ENCODE measurements around the gene PSD2.

PSD2 gene

DNA sequence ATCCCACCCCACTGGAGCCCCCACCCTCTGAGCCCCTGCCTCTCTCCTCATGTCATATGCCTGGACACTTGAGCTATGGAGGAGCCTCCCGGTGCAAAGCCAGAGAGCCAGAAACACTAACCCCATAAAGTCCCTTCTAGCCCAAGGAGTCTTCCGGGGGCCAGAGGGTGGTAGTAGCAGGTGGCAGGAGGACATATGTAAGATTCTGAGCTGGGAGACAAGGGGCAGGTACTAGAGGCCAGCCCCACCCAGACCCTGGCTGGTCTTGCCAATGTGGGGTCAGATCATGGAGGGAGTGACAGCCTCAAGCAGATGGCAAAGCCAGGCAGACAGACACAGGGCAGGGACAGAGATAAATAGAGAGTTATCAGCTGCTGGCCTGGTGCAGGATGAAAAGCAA is 63.4 kb downstream of the PSD2 start:
- DNase-seq: no peak

DNA sequence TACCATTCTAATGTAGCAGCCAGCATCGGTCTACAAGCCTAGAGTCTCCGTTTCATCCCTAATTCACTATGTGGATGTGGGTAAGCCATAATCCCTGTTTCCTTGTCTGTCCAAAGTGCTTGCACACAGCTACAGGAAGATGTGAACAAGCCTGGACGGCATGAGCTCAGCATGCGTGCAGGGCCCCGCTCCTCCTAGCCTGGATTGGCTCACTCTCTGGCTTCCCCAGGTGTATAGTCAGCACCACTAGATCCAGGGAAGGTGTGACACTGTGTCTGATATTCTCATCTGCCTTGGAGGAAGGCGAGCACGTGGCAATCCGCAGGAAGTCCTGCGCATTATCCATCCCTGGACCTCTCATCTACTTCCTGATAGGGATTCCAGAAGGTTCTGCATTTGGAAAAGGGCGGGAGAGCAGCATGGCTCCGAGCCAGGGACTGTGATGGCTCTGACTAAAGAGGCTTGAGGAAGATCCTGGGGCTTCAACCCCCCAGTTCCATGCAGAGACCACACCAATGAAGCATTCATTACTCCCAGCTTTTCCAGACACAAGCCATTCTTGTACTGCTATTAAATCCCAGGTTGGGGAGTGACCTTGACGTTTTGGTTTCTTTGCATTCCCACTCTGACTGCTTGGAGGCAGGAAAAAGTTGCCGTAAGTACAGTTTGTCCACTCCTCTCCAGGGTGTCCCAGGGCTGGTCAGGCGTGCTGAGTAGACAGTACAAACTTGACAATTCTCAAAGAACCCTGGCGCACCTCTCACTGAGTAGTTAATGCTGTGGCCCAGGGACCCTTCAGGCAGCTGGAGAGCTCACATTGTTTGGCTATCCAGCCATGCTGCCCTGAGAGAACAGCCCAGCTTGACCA is 65.6 kb downstream of the PSD2 start:
- no peak for DNase-seq

DNA sequence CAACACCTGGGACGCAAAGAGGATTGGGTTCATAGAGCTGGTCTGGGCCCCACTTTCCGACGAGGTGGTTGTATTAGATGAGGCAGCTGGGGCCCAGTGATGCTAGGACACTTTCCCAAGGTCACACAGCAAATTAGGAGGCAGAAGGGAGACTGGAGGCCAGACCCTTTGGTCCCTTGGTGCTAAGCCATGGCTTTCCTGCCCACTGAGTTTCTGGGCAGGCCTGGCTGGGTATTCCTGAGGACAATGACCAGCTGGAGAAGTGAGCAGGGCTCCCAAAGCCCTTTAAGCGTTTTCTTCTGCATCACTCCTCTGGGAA is 66.2 kb downstream of the PSD2 start:
- DNase-seq: no peak

DNA sequence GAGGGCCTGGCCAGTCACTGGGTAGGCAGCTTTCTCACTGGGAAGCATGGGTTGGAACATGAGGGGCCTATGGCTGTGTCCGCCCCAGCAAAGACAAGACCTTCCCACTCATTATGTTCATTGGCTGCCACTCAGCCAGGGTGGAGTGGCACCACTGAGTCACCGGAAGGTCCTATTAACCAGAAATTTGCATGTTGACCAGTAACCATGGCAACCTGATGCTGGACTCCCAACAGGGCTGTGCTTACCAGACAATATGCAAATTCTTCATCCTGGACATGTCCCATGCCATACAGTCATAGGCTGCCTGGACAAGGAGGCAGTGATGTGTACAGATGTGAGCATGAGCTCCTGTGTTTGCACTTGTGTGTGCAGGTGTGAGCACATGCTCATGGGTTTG is 66.7 kb downstream of the PSD2 start:
- no peak for DNase-seq

DNA sequence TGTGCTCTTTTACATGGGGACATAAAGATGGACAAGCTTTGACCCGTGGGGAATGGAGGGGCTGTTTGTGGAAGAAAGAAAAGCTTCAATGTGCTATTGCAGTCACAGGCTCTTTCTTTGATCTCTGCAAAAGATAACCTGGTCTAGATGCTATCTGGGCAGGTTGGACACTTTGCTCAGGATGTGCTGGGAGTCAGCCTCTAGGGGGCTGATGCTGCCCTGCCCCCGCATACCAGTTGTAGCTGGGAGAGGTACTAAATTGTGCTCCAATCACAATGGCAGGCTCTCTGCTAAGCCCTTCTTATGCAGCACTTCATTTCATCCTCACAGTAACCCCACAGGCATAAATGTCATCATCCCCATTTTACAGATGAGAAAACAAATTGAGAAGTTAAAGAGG is 67.2 kb downstream of the PSD2 start:
- DNase-seq: no peak

DNA sequence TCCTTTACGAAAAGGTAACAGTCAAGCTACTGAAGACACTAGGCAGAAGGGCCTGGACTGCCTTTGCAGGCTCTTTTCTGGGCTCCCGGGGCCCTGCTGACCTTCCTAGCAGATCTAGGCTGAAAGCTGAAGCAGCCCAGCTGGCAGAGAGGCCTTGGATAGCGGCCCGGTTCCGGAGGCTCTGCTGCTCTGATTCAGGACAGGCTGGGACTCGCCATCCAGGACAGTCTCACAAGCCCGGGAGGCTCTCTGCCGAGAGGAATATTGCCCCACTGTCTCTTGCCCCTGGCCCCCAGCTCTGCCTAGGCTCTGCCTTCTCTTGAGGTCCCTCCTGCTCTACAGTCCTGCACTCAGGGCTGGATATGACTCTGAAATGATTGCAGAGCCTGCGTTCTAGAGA is 67.8 kb downstream of the PSD2 start:
- DNase-seq: no peak

DNA sequence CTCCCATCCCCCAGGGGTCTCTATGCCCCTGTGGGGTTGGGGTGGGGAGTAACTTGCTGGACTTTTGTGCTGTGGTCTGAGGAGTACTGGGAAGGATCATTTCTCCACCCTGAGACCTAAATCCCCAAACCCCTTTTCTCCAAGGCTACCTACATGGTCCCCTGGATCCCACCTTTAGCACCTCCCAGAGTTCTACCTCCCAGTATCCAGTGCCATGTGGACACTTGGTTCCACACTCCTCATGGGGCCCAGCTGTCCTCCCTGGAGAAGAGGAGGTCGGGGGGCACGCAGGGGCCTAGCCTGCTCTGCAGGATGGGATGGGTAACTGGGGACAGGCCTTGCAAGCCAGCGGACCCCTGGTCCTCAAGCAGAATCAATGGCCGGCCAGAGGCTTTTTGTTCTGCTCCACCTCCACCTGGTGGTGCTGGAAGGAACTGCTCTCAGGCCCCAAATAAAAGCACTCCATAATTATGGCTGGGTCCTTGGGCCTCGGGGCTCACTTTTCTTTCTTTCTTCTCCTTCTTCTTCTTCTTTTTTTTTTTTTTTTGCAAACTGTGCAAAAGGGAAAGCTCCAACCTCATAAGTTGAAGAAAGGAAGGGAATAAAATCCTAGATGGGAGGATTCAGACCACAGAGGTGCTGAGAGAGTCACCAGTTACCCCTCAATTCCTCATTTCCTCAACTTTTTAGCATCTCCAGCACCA is 68.4 kb downstream of the PSD2 start:
- DNase-seq: peak; percentile 43 to 60

DNA sequence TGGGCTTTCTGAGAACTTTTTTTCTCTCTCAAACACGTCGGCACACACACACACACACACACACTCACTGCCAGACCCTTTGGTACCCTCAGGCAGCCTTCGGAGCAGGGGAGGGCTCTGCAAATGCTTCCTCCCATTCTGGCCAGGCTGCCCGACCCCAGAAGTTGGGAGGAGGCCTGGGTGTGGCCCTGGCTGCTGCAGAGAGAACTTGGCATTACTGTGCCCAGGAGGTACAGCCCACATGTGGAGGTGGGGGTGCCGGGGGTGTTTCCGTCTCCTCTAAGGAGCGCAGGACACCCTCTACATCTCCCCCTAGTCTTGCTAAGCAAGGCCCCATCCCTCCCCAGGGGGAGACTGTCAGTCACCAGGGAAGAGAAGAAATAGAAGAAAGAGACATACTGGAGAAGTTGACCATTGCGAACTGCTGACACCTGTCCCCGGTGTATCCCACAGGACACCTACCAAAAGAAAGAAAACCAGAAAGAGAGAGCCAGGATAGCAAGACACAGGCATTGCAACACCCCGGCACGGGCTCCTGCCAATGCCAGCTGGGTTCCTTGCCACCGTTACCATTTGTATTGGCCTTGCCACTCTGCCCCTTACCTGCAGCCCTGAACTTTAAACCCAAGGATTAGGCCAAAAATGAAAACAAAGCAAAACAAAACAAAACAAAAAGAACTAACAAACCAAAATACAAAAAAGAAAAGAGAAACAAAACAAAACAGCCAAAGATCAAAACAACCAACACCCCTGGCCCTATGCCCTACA is 69.3 kb downstream of the PSD2 start:
- no peak for DNase-seq

DNA sequence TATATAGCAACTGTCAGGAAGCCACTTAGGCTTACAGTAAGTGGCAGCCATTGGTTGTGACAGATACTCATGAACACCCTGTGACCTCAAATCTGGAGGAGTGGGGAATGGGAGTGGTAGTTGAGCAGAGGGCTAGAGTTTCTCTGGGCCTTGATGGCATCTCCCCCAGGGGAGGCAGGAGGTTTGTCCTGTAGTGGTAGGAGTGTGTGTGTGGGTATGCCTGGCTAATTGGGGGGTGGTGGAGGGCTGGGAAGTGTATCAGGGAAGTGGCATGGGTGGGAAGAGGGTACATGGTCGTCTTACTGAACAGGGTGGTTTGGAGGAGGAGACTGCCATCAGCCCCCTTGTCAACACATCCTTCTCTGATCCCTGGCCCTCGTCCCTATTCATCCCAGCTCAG is 71.5 kb downstream of the PSD2 start:
- DNase-seq: no peak

DNA sequence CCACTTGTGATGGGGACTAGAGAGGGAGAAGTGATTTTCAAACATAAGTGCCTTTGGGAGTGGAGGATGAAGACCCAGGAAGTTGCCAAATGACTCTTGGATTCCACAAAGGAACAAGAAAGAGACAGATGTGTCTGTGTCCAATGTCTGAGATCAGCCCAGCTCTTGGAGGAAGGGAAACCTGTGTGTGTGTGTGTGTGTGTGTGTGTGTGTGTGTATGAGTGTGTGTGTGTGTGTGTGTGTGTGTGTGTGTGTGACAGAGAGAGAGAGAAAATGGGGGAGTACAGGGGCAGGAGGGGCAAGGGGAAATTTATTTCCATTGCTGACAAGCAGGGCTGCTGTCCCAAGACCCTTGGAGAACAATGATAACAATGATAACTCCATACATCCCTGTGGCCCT is 72.0 kb downstream of the PSD2 start:
- no peak for DNase-seq

DNA sequence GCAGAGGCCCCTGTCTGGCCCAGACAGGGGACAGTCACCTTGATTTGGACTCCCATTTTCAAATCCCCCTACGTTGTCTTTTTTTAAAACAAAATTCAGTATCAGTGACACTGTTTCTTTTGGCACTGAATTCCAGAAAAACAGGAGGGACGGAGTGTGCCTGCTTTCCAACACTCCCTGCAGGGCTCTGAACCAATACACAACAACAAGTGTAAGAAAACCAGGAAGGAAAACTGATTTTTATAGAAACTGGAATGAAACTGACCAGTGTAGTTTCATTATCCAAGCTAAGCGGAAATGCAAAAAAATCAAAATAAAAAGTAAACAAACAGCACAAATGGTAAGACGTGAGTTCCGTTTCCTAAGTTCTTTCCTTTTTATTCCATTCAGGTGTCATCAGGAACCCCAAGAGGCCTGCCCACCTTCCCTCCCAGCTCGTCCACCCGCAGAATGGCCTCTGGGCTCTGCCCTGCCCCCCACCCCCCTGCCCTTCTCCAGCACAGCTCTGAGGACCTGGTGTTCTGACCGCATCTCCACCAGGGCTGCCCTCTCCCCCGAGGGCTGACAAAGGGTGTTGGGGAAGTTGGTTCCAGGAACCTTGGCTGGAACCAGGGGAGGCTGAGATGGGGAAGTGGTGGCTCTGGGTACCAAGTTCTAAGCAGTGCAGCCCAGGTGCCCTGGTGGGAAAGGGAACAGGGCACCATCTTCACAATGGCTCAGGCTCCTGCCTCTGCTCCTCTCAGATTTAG is 73.6 kb downstream of the PSD2 start:
- DNase-seq: no peak

DNA sequence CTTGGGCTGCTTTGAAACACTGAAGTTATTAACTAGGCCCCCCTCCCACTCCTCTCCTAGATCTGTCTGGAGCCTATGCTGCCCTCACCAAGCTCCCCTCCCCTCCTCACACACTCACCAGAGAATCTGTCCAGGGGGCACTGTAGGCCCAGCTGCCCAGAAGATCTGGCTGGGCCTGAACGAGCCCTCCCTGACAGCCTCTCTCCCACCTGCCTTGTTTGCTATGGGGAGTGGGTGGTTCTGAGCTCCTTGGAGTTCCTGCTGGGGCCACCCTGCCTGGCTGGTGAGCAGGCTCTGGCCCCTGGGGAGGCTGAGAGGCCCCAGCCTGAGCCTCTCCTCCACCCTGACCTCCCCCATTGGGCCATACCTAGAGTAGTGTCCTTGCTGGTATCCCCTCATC is 75.1 kb downstream of the PSD2 start:
- no peak for DNase-seq

DNA sequence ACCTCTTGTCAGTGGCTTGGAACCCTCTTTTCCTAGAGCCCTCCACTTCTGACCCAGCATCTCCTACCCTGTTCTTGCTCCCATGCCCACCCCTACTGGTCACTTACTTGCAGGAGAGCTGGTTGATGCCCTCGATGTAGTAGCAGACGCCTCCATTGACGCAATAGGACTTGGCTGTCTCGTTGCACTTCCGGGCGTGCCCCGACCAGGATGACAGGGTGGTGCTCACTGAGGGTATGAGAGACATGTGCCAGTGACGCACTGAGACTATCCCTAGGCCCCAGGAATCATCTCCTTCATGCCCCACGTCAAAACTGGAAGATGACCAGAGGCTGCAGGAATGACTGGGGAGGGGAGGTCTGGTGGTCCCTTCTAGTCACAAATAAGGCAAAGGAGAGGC is 76.0 kb downstream of the PSD2 start:
- DNase-seq: no peak

DNA sequence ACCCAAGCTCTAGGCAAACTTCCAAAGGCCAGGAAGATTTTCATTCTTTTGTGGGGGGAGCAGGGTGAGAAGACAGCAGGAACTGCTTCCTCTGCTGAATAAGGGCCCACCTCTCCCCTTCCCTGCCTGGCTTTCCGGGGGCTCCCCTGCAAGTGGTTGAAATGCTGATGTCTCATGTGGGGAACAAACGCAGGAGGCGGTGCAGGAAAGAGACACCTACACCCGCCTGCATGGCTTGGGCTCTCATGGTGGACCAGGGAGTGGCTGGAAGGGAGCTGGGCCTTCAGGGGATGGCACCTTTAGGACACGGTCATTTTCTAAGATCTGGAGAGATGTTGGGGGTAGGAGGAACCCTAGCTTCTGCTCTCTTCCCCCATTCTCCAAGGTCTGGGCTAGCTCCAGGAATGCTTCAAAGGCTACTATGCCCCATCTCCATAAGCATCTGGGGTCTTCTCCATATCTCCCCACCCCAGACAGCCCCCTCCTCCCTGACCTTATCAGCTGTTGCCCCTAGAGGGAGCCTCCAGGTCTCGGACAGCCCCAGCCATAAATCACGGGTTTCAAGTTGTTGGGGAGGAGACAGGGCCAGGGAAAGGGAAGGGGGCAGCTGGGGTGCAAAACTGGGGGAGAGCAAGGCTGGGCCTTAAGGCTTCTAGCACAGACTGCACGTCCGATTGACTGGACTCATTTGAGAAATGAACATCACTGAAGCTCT is 76.6 kb downstream of the PSD2 start:
- DNase-seq: no peak

DNA sequence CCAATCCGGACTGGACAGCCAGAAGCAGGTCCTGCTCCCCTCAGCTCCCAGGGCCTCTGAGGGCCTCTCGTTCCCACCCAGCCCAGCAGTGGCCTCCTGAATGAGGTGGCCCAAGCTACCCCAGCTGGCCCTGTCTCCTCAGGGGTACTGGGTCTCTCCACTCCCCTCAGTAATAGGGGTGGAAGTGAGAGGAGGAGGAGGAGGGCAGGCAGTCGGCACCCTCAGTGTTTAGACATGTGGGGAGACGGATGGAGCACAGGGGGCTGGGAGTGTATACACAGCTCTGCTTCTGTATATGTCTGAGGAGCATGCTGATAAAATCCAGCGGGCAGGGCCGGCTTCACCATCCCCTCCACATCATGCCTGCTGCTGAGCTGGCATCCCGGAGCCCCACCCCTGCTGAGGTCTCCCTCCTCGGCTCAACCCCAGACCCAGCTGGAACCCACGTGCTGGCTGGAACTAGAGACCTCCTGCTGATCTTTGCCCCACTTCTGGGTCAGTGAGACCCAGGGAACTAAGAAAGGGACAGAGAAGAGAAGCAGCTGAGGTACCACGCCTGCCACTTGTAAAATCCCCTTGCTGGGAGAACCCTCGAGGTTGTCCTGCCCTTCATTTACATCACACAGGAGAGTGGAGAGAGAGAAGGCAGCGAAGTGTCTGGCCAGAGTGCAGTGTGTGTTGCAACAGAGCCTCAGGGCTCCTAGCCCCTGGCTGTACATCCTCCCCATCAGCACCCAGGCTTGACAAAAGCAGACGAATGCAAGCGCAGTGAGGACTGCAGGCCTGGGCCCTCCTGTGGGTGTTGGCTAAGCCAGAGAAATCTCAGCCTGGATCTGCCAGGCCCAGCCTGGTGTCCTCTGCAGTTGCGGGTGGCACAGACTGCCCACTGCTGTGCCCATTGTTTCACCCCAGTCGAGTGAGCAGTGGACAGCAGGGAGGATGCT is 77.5 kb downstream of the PSD2 start:
- no peak for DNase-seq

DNA sequence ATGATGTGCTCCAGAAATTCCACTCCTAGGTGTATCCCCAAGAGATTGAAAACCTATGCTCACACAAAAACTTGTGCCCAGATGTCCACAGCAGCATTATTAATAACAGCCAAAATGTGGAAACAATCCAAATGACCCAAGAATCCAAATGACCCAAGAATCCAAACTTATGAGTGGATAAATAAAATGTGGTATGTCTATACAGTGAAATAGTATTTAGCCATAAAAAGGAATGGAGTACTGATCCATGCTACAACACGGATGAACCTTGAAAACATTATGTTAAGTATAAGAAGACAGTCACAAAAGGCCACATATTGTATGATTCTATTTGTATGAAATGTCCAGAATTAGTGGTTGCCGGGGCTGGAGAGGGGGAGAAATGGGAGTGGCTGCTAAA is 80.3 kb downstream of the PSD2 start:
- DNase-seq: no peak

DNA sequence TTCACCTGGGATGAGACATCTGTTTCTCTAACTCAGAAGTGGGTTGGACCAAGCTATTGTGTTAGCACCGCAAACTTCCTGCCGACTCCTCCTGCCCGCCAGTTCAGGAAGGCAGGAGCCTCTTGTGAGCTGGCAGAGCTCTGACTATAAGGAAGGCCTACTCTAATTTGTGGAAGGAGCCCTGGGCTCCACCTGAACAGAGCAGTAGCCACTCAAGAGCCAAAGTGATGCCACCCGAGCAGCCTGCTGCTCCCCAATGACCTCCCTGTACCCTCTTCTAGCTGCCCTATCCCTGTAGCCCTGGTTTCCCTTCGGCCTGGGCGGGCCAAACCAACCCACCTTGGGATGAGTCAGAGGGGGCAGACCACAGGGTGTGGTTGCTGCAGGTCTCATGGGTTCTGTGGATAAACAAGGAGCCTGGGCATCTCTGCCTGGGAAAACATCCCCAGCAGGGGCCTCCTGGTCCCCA is 81.6 kb downstream of the PSD2 start:
- no peak for DNase-seq

DNA sequence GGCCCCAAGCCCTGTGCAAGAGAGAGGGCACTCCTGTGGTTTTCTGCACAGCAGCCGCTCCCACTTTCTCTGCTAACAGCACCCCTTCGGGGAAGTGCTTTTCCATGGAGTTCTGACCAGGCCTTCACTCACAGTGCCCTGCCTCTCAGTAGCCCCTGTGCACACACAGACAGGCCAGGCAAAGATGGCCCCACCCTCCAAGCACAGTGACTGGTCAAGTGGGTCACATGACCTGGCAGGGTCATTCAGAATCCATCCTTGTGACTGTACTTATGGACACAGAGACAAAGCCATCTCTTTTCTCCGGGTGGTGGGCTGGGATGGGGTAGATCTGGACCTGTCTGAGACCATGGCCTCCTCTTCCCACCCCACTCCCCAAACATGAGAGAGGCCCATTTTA is 82.5 kb downstream of the PSD2 start:
- DNase-seq: no peak

DNA sequence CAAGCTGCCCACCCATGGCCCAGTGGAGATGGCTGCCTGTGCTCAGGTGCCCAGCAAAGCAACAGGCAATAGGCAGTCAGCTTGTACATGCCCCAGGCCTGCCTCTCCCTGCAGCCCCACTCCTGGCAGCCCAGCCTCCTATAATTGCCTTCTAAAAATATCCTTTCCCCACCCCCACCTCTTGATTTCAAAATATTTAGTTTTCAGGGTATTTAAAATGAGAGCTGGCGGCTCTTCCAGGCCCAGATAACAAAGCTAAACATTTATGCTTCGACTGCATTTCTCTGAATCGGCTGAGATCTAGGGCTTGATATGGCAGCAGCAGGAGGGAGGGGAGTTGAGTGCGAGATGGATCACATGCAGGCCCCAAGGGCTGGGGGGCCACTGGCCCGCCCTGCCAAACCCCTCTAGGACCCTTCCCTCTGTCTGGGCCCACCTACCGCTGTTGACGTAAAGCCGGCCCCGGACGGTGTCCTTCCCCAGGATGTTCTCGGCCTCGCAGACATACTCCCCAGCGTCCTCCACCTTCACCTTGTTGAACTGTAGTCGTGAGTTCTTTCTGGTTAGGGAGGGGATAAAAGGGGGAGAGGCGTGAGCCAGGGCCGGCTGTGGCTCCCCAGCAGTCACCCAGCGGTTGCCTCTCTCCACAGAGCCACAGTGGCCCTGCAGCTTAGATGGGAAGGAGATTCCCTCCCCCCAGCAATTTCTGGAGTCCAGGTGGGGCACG is 85.0 kb downstream of the PSD2 start:
- DNase-seq: no peak

DNA sequence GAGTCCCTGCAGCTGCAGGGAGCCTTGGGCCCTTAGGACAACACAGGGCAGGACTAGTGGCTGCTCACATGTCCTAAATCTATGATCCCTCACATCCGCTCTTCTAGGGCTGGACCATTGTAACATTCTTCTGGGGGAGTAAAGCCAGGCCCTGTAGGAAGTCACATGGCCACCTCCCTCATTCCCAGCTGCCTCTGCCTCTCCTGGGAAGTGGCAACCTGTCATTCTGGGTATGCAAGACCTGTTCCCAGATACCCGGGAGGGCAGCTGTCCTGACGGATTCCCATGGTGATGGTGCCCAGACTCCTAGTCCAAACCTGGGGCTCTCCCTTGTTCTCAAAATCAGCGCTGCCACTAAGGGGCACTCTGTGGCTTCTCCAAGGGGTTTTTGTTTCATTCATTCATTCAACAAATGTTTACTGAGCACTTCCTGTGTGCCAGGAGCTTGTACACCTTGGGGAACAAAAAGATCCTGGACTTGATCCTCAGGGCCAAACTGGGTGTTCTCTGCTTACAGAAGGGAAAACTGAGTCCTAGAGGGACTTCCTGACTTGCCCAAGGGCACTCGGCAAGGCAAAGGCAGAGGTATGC is 85.6 kb downstream of the PSD2 start:
- no peak for DNase-seq
